Renal cortex interstitium (tissue), 11 donors: Measurements from ENCODE around the gene EIPR1. TPM values are rescaled to one million over a fixed set of nuclear protein-coding genes. Genes with fewer than 3 reads are reported as not detected.
"Not testable (repeated sequence)": the region's sequence is repeated elsewhere in the genome, so short reads cannot be mapped to it uniquely, and the experiment has no call there.

Experiments used
- DNase-seq, 11 donors: peaks; one replicate each; pipeline ENCODE4 v3.0.0-alpha.2; 2013; ENCODE audit warnings: low read depth in 9 of 11, low spot score in 4 of 11; ENCODE audit errors: extremely low read depth in 1 of 11
- polyA plus RNA-seq, 3 donors: library from polyadenylated mRNA; unstranded; fragments of 120-200 nt; gene quantifications; one replicate each; pipeline ENCODE4 v1.2.1, GENCODE V29; 2013; ENCODE audit not compliant: insufficient read length in 3 of 3

EIPR1 gene
- polyA plus RNA-seq, 3 donors: 20.9 to 27.1 (median 26.0) TPM

DNA sequence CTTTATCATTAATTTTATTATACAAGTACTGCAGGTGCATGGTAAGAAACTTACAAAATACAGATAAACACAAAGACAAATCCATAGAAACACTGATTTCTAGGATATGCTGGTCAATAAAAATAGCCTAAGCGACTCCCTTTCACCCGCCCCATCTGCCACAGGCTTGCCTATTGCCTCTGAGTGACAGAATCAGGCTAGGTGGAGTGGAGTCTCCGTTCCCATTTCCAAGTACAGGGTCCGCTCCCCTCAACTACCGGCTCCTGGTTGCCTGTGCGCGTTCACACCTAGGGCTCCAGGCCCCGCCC, 1.7 kb upstream of the EIPR1 start:
- DNase-seq: no peak

DNA sequence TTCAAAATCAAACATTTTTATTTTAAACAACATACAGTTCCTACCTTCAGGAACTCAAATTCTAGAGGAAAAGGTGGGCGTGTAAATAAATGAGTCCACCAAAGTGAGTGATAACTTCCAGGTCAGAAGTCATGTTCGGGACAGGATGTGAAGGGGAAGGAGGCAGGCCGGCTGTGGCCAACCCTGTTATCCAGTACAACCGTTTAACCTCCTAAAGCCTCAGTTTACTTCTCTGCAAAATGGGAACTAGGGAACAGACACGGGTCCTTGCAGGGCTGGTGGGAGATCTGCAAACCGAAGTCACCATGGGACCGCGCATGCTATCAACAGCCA, 373 bp downstream of the EIPR1 start:
- DNase-seq: peak in 2 of 11 donors; percentile 26 to 46

DNA sequence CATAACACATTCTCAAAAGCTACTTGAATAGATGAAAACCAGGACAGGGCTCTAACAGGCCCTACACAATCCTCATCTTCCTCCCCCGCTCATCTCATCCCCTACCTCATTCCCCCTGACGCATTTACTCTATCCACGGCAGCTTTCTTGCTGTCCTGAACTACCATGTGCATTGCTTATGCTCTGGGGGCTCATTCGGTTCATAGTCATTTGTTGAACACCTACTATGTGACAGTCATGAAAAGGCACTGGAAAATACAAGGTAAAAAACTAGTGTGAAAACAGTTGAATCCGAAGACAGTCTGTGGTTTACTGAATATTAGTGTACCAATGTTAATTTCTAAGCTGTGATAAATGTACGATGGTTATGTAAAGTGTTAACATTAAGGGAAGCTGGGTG, 797 bp downstream of the EIPR1 start:
- no peak for DNase-seq

DNA sequence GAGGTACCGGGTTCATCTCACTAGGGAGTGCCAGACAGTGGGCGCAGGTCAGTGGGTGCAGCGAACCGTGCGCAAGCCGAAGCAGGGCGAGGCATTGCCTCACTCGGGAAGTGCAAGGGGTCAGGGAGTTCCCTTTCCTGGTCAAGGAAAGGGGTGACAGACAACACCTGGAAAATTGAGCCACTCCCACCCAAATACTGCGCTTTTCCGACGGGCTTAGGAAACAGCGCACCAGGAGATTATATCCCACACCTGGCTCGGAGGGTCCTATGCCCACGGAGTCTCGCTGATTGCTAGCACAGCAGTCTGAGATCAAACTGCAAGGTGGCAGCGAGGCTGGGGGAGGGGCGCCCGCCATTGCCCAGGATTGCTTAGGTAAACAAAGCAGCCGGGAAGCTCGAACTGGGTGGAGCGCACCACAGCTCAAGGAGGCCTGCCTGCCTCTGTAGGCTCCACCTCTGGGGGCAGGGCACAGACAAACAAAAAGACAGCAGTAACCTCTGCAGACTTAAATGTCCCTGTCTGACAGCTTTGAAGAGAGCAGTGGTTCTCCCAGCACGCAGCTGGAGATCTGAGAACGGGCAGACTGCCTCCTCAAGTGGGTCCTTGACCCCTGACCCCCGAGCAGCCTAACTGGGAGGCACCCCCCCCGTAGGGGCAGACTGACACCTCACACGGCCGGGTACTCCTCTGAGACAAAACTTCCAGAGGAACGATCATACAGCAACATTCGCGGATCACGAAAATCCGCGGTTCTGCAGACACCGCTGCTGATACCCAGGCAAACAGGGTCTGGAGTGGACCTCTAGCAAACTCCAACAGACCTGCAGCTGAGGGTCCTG, 8.1 kb downstream of the EIPR1 start:
- DNase-seq: not testable (repeated sequence)

DNA sequence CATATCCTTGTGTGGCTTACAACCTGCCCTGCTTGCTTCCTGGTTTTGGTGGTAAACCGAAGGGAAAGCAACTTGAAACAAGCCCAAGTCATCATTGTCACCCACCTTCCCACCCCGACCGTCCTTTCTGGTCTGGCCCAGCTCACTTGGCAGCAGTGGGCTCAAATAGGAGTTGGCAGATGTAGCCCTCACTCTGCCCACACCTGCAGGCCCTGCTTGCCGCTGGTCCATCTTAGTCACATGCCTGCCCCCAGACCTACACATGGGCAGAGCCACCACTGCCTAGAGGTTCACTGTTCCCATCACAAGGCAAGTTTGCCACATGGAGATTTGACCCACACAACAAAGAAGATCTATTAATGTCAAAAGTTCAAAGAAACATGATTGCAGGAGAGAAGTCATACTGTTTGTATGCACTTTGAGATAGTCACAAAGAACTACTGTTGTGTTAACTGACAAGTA, 9.3 kb downstream of the EIPR1 start:
- no peak for DNase-seq

DNA sequence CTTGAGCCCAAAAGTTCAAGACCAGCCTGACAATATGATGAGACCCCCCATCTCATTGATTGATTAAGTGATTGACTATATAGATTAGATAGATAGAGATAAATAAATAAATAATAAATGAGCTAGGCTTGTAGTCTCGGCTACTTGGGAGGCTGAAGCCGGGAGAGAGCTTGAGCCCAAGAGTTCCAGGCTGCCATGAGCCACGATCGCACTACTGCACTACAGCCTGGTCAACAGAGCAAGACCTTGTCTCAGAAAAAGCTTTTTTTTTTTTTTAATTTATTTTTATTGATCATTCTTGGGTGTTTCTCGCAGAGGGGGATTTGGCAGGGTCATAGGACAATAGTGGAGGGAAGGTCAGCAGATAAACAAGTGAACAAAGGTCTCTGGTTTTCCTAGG, 12.4 kb downstream of the EIPR1 start:
- no peak for DNase-seq

DNA sequence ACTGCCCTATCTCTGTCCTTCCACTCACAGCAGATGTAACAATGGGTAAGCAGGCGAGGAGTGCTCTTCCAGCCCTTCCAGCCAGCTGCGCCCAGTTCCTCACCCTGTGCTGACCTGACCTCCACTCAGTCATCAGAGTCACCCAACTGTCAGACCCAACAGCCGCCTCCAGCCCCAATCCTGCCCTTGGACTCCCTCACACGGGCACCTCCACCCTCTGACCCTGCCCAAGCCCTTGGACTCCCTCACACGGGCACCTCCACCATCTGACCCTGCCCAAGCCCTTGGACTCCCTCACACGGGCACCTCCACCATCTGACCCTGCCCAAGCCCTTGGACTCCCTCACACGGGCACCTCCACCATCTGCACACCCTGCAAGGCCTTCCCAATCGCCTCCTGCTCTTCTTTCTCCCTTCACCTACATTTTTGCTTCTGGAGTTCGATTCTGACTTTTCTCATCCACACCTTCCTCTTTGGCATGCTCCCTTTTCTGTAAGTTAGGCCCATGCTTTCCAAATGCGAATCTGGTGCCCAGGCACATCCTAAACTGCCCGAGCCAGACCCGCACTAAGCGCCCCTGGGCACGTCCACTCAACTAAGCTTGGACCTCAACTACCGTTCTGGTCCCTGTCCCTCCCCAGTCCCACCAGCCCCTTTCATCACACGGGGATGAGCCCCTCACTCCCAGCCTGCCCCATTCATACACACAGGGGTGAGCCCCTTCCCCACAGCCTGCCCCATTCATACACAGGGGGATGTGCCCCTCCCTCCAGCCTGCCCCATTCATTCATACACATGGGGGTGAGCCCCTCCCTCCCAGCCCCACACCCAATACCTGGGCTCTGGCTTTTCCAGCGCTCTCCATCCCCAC, 15.9 kb downstream of the EIPR1 start:
- DNase-seq: no peak

DNA sequence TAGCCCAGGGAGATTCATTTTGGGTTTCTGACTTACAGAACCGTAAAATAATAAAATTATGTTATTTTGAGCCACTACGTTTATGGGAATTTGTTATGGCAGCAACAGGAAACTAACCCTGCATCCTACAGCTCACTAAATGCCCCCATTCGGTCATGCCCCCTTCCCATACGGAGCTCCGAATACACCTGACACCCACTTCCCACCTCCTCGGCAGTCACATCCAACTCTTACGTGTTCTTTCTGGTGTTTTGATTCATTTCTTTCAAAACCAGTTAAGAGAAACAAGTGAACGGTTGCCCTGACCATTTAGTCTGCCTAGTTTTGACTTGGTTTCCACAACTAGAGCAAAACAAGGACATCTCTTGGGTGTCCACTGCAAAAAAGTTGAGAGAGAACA, 19.7 kb downstream of the EIPR1 start:
- DNase-seq: no peak

DNA sequence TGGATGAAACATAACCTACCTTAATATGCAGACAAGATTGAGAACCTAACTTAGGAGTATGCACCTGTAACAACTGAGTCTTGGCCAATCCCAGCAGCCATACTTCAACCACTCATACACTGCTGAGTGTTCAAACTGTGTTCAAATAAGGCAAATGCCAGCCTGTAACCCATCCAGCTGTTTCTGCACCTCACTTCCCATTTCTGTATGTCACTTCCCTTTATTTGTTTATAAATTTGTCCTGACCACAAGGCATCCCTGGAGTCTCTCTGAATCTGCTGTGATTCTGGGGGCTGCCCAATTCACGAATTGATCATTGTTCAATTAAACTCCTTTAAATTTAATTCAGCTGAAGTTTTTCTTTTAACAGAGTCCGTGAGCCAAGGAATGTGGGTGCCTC, 20.2 kb downstream of the EIPR1 start:
- not testable (repeated sequence) for DNase-seq

DNA sequence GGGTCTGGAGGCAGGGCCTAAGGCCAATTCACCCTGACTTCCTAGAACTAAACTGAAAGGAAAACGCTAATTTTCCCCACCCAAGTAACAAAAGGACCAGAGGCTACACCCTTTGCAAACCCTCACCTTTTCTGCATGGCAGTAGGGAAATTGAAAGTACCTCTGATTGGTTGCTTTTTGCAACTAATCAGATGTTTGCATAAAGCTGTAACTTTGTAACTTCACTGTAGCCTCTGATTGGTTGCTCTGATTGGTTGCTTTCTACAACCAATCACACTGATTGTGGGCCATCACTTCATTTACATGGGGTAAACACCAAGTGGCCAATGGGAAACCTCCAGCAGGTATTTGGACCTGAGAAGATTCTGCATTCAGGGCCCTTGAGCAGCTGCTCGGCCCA, 20.8 kb downstream of the EIPR1 start:
- DNase-seq: no peak

DNA sequence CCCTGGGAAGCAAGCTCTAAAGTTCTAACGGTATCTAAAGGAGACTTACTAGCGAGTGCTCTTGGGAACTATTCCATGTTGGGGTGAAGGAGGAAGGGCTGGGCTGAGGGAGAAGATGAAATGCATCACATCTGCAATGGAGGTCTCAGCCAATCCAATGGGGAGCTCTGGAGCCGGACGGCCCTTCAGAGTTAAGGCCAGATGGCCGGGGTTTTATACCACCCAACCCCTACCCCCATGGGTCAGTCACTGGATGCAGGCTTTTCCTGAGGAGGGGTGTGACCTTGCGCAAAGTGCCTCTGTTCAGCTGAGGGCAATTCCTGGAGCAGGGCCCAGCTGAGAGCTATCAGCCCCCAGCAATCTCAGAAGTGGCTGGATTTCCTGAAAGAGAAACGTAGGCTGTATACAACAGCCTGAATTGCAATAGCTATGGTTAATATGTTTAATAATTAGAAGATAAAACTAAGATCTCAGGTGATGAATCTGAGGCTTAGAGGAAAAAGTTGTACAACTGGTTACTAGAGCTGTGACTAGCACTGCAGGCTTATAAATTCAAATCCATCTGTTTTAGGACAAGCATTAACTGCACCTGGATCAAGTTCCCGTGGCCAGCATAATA, 21.6 kb downstream of the EIPR1 start:
- DNase-seq: no peak

DNA sequence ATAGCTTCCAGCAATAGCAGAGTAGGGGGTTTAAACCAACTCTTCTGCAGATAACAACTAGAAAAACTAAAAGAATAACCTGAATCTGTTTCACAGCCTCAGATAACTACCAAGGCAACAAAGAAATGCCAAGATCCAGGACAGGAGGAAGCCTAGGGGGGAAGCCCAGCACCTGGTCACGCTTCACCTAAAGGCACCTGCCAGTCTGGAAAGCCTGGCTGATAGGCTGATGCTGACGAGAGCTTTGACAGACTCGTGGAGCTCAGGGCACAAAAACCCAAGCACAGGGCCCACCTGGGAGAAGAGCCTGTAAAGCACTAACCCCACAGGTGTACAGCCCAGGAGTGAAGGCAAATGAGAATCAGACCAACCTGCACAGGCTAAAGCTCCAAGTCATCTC, 22.6 kb downstream of the EIPR1 start:
- DNase-seq: no peak

DNA sequence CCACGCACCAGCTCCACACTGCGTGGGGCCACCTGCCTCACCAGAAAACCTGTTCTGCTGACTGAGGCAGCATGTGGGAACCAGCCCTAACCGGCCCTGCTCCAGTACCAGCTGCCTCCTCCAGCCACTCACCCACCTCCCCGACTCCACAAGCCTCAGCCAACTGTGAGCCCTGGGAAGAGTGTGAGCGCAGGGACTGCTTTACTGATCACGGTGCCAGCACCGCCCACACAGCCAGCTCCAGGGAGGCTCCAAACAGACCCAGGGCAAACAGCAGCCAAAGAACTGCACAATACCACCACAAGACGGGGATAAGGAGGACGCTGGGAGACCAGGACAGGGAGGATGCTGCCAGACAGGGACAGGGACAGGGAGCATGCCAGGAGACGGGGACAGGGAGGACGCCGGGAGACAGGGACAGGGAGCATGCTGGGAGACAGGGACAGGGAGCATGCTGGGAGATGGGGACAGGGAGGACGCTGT, 28.4 kb downstream of the EIPR1 start:
- DNase-seq: peak in 5 of 11 donors; percentile 29 to 54 (median 39)

DNA sequence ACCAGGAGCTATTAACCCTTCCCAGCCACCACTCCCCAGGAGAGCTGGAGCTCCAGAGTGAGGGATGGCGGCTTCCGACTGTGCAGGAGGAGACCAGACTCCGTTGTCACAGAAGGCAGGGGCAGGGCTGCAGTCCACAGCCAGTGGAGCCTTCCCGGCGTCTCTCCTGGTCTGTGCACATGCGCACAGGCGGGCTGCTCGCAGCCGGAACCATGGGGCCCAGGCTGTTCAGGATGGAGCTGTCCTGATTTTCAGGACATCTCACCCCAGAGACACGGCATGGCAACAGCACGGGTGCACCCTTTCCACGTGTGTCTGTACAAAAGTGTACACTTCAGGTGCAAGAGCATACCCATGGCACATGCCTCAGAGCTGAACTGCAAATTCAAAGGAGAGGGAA, 28.9 kb downstream of the EIPR1 start:
- DNase-seq: no peak

DNA sequence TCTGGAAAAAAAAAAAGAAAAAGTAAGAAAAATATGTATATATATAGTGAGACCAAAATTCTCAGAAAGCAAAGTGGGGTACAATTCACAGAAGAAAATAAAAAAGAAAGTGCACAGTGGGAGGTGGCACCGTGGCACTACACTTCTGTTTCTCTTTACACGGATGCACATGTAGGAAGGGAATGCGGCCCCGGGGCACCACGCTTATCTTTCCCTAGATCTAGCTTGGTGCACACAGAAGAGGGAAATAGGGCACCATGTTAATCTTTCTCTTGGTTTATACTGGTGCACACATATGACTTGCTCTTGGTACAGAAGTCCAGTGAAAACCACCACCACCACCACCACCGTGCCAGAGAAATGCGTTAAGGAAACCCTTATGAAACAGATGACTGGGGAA, 32.0 kb downstream of the EIPR1 start:
- no peak for DNase-seq

DNA sequence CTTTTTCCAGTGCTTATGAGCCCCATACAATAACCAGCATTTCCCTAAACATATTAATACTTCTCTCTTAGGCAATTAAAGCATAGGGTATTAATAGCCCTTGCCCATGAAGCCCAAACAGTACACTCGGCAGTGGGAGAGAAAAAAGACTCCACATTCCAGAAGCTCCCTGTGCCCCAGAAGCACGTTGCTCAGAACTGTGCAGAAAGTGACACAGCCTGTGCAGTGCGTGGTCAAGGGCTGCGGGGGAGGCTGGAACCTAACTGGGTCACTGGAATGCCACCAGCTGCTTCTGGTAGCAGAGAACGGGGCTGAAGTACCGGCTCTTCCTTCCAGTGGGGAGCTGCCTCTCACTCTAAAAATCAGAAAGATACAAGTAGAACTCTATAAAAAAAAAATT, 32.7 kb downstream of the EIPR1 start:
- DNase-seq: no peak

DNA sequence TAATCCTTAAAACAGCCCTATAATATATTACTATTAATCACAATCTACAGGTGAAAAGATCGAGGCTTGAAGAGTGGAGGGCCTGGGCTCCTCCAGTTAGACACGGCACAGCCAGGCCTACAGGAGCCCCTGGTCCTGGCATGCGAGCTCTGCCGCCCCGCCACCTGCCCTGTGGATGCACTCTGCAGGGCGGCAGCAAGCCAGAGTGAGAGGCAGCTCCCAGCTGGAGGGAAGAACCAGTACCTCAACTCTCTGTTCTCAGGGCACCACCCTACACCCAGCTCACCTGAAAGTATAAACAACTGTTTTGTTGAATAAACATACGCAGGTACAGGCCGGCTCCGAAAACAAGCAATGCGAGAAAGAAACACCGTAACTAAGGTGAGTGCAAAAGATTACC, 34.6 kb downstream of the EIPR1 start:
- DNase-seq: no peak

DNA sequence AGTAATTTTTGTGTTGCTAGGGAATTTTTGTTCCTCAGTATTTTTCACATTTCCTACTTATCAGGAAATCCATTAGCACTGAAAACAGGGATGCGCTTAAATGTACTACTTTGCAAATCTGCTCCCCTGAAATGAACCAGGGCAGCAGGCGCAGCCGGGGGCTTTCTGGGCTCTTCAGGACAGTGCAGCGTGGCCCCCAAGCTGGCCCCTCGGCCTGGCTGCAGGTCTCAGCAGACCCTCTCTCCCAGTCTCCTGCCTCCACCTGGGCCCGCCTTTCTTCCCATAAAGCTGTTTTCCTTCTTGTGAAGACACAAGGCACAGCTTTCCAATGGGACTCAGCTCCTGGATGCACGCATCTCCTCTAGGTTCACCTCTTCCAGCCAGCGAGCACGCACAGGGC, 35.3 kb downstream of the EIPR1 start:
- DNase-seq: no peak

DNA sequence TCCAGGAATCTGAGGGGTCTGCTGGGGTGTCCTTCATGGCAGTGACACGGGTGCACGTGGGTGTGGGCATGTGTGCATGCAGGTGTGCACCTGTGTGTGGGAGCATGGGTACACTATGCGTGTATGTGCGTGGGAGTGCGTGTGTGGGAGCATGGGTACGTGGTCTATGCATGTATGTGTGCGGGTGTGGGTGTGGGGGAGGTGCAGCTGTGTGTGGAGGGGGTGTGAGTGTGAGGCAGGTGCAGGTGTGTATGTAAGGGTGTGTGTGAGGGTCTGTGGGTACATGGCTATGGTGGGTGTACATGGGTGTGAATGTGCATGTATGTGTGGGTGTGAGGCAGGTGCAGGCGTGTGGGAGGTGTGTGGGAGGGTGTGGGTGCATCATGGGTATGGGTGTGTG, 36.3 kb downstream of the EIPR1 start:
- no peak for DNase-seq

DNA sequence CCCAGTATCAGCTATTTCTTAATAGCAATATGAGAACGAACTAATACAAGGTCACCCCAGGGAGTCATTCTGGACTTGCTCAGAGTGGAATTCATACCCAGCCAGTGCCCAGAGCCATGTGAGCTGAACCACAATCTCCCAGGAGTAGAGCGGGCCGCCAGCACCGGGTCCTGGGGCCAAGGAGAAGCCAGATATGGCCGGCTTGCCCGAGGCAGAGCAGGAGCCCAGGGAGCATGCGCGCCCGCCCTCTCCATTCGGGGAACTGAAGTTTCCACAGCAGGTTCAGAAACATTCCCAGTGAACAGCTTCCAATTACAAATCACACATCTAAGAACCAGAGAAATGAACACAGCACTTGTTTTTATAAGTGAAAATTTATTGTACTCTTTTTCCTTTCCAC, 37.5 kb downstream of the EIPR1 start:
- no peak for DNase-seq
